ENCODE measurements around the gene MATCAP1.

MATCAP1 gene

DNA sequence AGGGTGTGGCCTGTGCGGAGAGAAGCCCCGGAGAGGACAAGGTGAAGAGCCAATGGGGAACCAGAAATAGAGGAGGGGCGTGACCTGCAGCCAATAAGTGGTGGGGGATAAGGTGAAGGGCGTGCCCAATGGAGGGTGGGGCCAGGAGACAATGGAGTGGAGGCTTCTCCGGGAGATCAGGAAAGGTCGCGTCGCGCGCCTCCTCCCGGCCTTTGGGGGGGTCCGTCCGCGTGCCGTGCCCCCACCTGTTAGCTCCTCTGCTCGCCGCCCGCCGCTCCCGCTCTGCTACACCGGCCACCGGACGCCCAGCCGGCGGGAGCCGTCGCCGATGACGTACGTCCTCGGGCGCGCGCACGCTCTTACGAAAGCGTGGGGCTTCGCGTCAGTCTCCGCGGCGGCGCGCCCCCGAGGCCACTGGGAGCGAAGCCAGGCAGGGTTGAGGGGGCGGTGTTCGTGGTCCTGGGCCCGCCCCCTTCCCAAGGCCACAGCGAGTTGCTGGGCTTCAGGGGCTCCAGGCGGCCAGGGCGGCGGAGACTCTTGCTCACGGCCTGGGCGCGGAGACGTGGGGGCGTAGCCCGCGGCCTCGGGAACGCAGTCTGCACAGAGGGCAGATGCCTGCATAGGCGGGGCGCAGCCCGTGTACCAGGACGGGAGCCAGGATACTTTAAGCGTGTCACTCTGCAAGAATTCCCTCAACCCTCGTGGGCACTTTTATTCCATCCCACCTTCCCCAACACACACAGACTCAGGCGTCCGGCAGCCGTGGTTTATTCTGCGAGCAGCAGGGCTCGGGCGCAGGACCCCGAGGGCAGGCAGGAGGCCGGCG is at the start of gene MATCAP1:
TSS of gene MATCAP1 (minus strand) at position 337 of the 826 bp plus-strand sequence. CDS start 3,353 bp downstream, outside the sequence.
- no peaks in the 10 kb centered on the region for H3K9me3 Mint-ChIP-seq
- no peak within 1 kb of the TSS for H3K4me3 Mint-ChIP-seq
- ATAC-seq (replicated peaks; ENCODE audit: extremely low read depth, poor library complexity, severe bottlenecking) (peak; percentile 95), DNase-seq (ENCODE audit: low spot score in 2 of 2) (peak; percentile 79 to 92)
- H3K36me3 Mint-ChIP-seq (ENCODE audit: insufficient read depth): peaks cover 3% of the 10 kb centered on the region
- H3K27me3 Mint-ChIP-seq: no peaks in the 10 kb centered on the region
- H3K4me1 Mint-ChIP-seq: peaks cover 15% of the 10 kb centered on the region
- peak within 1 kb of the TSS; percentile 70 for H3K27ac Mint-ChIP-seq (ENCODE audit: low read depth)

DNA sequence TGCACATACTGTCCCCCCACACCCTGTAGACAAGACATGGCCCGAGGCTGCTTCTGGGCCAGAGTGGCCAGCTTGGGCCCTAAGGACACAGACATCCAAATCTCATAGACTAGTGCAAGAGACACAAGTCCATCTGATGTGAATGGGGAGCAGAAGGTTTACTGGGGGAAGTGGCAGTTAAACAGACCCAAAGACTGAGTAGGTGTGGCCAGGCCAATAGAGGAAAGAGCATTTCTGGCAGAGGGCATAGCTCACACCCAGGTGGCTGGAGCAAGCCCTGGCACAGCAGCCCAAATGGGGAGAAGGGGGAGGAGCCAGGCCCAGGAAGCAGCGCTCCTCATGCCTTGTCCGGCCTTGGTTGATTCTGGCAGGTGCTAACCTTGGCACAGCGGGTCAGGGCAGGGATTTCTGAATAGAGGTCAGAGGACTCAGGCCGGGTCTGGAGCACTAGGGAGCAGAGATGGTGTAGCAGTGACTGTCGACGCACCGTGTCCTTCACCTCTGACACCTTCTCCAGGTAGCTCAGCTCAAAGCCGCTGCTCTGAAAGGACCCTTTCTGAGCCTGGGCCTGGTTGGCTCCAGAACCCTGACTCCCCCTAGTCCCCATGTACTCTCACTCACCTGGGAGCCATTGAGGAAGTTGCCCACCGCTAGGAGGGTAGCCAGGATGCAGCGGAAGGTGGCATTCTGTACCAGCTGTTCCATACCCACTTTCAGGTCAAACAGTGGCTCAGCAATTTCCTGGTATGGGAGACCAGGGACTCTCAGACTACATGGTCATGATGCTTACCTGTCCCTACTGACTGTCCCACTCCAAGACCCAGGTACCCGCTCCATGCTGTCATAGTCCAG is 47.3 kb upstream of the MATCAP1 start:
- ATAC-seq (replicated peaks; ENCODE audit: extremely low read depth, poor library complexity, severe bottlenecking): no peak
- no peak overlapping the region for H3K4me3 Mint-ChIP-seq
- H3K9me3 Mint-ChIP-seq: no peaks in the 10 kb centered on the region
- H3K27ac Mint-ChIP-seq (ENCODE audit: low read depth): no peak overlapping the region
- no peaks in the 10 kb centered on the region for H3K27me3 Mint-ChIP-seq
- peaks cover 27% of the 10 kb centered on the region for H3K4me1 Mint-ChIP-seq
- H3K36me3 Mint-ChIP-seq (ENCODE audit: insufficient read depth): peaks cover 23% of the 10 kb centered on the region
- no peak for DNase-seq (ENCODE audit: low spot score in 2 of 2)

DNA sequence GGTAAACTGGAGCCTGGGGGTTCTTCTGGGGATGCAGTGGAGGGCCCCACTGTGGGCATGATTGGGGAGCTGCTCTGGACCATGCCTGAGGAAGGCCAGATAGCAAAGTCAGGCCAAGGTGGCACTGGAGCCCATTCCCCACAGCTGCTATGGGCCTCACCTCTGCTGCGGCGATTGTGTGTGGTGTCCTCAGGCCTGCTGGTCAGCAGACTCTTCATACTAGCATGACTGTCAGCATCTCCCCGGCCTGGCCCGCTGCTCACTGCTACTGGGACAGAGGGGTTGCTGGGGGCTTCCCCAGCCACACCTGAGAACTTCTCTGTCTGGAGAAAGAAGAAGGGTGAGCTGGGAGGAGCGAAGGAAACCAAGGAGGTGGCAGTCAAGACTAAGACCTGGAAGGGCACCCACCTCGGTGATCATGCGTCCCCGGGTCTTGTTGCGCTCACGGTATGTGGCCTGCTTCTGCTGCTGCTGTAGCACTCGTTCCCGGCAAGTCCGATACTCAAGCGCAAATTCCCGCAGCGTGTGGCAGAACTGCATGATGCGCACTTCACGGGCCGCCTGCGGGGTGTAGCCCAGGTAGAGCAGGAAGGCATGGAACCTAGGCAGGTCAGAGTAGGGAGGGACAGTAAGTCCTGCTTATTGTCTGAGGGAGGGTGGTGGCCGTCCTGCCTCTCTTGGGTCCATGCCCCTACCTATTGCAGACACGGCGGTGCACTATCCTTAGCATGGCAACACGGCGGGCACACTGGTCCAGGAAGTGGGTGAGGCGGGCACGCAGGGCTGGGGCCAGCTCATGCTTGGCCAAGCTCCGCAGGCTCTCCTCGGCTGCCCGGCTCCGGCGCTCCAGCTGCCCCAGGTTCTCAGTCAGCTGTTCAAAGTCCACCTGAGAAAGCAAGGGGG is 46.4 kb upstream of the MATCAP1 start:
- Mint-ChIP-seq H3K36me3 (ENCODE audit: insufficient read depth) (peaks cover 25% of the 10 kb centered on the region), H3K4me1 (peaks cover 33% of the 10 kb centered on the region), H3K27me3 (no peaks in the 10 kb centered on the region), H3K4me3 (no peak overlapping the region), H3K9me3 (no peaks in the 10 kb centered on the region), H3K27ac (ENCODE audit: low read depth) (no peak overlapping the region)
- DNase-seq (ENCODE audit: low spot score in 2 of 2) (no peak), ATAC-seq (replicated peaks; ENCODE audit: extremely low read depth, poor library complexity, severe bottlenecking) (no peak)

DNA sequence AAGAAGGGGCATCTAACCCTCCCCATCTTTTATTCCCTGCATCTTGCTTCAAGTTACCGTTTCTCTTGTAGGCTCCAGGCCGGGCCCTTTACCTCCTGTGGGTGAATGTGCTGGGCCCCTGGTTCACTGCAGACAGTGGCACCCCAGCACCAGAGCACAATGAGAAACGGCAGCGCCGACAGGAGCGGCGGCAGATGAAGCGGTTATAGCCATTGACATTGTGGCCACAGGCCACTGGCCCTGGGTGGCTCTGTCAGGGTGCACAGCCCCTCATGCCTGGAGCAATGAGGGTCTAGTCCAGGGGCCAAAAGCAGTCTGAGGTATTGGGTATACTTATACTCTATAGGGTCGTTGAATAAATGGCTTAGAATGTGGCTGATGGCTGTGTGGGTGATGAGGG is 45.1 kb upstream of the MATCAP1 start:
- DNase-seq (ENCODE audit: low spot score in 2 of 2) (no peak), ATAC-seq (replicated peaks; ENCODE audit: extremely low read depth, poor library complexity, severe bottlenecking) (no peak)
- H3K27me3 Mint-ChIP-seq: no peaks in the 10 kb centered on the region
- no peaks in the 10 kb centered on the region for H3K9me3 Mint-ChIP-seq
- H3K27ac Mint-ChIP-seq (ENCODE audit: low read depth): no peak overlapping the region
- H3K4me3 Mint-ChIP-seq: peak overlapping the region; percentile 100
- H3K36me3 Mint-ChIP-seq (ENCODE audit: insufficient read depth): peaks cover 20% of the 10 kb centered on the region
- H3K4me1 Mint-ChIP-seq: peaks cover 34% of the 10 kb centered on the region

DNA sequence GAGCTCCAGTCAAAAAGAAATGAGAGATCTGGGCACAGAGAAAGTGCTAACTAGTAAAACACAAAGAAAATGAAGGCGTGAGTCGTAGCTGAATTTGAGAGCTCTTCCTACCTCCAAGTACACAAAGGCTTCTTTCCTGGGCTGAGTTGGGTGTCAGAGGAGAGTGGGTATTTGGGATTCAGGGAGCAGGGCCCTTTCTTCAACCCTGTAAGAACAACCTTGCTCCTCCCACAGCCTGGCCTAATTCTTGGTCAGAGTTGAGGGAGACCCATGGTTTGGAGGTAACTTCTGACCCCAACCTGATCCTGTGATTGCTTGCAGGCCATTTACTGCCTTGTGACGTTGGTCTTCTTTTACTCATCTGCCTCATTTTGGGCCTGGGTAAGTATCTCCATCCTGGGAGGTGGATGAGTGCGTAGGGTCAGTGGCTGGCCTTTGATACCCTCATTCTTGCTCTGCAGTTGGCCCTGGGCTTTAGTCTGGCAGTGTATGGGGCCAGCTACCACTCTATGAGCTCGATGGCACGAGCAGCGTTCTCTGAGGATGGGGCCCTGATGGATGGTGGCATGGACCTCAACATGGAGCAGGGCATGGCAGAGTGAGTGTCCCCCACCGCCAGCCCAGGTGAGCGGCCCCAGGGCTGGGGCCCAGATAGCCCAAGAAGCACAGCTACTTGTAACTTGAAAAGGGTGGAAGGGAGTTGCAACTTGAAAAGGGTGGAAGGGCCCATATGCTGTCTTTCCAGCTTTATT is 44.4 kb upstream of the MATCAP1 start:
- no peak for DNase-seq (ENCODE audit: low spot score in 2 of 2)
- Mint-ChIP-seq H3K4me1 (peaks cover 34% of the 10 kb centered on the region), H3K36me3 (ENCODE audit: insufficient read depth) (peaks cover 18% of the 10 kb centered on the region)

DNA sequence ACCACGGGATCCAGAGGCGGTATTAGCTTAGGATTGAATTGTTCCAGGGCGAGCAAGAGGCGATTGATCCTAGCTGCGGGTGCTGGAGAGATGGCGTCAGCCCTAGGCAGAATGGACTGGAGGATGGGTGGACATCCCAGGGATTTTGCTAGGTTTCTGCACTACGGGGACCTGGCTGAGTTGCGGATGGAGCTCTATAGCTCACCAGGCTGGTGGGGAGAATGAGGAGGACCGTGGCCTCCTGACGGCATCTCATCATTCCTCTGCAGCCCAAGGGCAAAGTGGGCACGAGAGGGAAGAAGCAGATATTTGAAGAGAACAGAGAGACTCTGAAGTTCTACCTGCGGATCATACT is 43.8 kb upstream of the MATCAP1 start:
- ATAC-seq (replicated peaks; ENCODE audit: extremely low read depth, poor library complexity, severe bottlenecking) (no peak), DNase-seq (ENCODE audit: low spot score in 2 of 2) (no peak)
- no peaks in the 10 kb centered on the region for H3K27me3 Mint-ChIP-seq
- H3K4me1 Mint-ChIP-seq: peaks cover 34% of the 10 kb centered on the region
- H3K27ac Mint-ChIP-seq (ENCODE audit: low read depth): peak overlapping the region; percentile 98
- peaks cover 18% of the 10 kb centered on the region for H3K36me3 Mint-ChIP-seq (ENCODE audit: insufficient read depth)
- H3K4me3 Mint-ChIP-seq: peak overlapping the region; percentile 100
- H3K9me3 Mint-ChIP-seq: no peaks in the 10 kb centered on the region

More for the DNA sequence above, 44.4 kb upstream of the MATCAP1 start:
- Mint-ChIP-seq H3K27ac (ENCODE audit: low read depth) (peak overlapping the region; percentile 98), H3K9me3 (no peaks in the 10 kb centered on the region), H3K27me3 (no peaks in the 10 kb centered on the region), H3K4me3 (peak overlapping the region; percentile 100)
- ATAC-seq (replicated peaks; ENCODE audit: extremely low read depth, poor library complexity, severe bottlenecking): no peak

DNA sequence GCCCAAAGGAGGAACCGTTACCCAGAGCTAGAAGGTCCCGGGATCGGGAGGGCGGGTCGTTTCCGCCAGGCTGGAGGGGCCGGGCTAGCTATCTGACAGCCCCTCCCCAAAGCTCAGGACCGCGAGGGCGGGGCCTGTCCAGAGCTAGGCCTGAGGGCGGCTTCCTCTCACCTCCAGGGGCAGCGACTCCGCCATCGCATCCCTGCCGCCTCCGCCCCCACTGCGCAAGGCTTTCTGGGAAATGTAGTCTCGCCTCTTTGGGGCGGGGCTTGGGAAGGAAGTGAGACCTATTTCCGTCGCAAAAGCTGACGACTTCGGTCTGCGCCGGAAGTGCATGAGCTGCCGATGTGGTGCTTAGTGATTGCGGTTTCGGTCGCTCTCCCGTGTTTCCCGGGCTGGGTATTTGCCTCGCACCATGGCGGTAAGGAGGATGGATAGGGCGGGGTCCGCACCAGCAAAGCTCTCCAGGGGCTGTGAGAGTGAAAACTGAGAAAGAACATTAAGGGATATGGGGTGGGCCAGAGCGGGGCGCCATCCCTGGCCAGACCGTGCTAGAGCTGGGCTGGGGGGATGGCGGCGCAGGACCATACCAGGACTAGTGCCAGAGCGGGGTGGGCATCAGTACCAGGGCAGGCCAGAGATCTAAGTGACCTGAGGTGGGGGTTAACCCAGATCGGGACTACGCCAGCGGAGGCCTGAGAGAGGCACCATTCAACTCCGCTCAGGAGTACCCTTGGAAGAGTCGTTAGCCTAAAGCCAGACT is 43.2 kb upstream of the MATCAP1 start, which contains the start of gene TMEM208:
TSS of gene TMEM208 (plus strand) at position 327 of the 763 bp plus-strand sequence. CDS start at position 416, 89 bp downstream.
- Mint-ChIP-seq H3K4me3 (peak within 1 kb of the TSS; percentile 100), H3K4me1 (peaks cover 34% of the 10 kb centered on the region), H3K36me3 (ENCODE audit: insufficient read depth) (peaks cover 18% of the 10 kb centered on the region), H3K27me3 (no peaks in the 10 kb centered on the region), H3K27ac (ENCODE audit: low read depth) (peak within 1 kb of the TSS; percentile 98), H3K9me3 (no peaks in the 10 kb centered on the region)
- DNase-seq (ENCODE audit: low spot score in 2 of 2) (peak; percentile 97 to 99), ATAC-seq (replicated peaks; ENCODE audit: extremely low read depth, poor library complexity, severe bottlenecking) (peak; percentile 93)

DNA sequence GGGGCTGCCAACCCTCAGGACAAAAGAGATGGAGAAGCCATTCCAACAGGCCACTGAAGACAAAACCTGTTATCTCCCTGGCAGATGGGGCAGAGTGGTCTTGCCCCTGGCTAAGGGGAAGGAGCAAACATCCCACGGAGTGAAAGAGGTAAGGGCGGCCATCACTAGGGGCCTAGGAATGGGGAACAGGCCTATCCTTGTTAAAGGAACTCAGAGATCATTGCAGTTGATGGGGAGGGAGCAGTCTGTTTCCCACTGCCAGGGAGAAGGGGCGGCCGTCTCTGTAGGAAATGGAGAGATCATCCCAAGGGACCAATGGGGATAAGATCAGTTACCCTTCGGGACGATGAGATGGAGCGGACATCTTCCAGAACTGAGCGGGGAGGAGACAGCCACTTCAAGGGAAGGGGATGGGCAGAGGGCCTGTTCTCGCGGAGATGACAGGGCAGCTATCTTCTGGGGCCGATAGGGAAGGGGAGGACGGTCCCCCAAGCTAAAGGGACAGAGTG is 42.6 kb upstream of the MATCAP1 start:
- H3K36me3 Mint-ChIP-seq (ENCODE audit: insufficient read depth): peaks cover 18% of the 10 kb centered on the region
- H3K4me3 Mint-ChIP-seq: peak overlapping the region; percentile 100
- peak overlapping the region; percentile 98 for H3K27ac Mint-ChIP-seq (ENCODE audit: low read depth)
- H3K9me3 Mint-ChIP-seq: no peaks in the 10 kb centered on the region
- H3K27me3 Mint-ChIP-seq: no peaks in the 10 kb centered on the region
- no peak for DNase-seq (ENCODE audit: low spot score in 2 of 2)
- H3K4me1 Mint-ChIP-seq: peaks cover 34% of the 10 kb centered on the region
- ATAC-seq (replicated peaks; ENCODE audit: extremely low read depth, poor library complexity, severe bottlenecking): no peak

DNA sequence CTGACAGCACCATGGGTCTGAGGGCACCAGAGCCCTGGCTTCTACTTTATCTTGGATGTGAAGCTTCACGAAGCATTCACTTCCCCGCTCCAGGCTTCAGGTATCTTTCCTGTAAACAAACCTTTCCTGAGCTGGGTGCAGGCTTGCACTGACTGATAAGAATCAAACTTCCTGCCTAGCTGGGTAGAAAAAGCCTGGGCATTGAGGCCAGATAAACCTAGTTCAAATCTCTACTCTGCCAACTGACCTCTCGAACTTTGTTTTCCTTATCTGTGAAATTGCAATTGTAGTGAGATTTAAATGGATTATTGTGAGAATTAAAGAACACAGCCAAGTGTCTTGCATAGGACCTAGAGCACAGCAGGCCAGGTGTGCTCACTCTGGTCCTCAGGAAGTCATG is 40.2 kb upstream of the MATCAP1 start:
- Mint-ChIP-seq H3K27ac (ENCODE audit: low read depth) (no peak overlapping the region), H3K36me3 (ENCODE audit: insufficient read depth) (peaks cover 16% of the 10 kb centered on the region), H3K4me1 (peaks cover 34% of the 10 kb centered on the region), H3K9me3 (no peaks in the 10 kb centered on the region), H3K27me3 (no peaks in the 10 kb centered on the region), H3K4me3 (no peak overlapping the region)
- ATAC-seq (replicated peaks; ENCODE audit: extremely low read depth, poor library complexity, severe bottlenecking): no peak
- DNase-seq (ENCODE audit: low spot score in 2 of 2): no peak

DNA sequence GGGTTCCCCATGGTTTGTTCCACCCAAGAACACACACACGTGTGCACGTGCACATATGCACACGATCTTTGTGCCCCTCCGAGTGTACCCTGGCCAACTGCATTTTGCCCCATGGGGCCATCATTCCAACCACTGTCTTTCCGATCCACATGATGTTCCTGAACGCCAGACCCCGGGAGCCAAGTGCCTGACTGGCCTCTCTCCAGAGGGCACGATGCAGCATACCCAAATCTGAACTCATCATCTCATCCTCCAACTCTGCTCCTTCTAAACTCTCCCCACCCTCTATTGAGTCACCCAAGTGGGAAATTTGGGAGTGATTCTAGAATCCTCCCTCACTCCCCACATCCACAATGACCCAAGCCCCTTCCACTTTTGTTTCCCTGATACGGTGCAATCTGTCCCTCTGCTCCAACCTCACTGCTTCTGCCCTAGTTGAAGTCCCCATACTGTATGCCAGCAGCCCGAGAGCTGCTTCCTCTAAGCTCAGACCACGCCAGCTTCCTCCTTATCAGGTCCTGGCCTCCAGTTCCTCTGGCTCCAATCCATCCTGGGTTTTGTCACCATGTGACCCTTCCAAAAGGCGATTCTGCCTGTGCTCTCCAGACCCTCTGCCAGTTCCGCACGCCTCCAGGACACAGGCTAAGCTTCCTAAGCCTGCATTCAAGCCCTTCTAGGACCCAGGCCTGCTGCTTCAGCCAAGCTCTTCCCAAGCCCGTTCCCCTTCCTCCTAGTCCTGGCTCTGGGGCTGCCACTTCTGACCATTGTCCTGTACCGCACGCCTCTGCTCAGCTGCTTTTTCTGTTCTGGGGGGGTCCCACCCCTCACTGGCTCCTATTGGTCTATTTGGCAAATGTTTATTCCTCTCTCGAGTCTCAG is 33.1 kb upstream of the MATCAP1 start:
- Mint-ChIP-seq H3K4me3 (no peak overlapping the region), H3K36me3 (ENCODE audit: insufficient read depth) (no peaks in the 10 kb centered on the region), H3K4me1 (no peaks in the 10 kb centered on the region), H3K27me3 (no peaks in the 10 kb centered on the region), H3K9me3 (no peaks in the 10 kb centered on the region), H3K27ac (ENCODE audit: low read depth) (no peak overlapping the region)
- DNase-seq (ENCODE audit: low spot score in 2 of 2) (no peak), ATAC-seq (replicated peaks; ENCODE audit: extremely low read depth, poor library complexity, severe bottlenecking) (no peak)

All from central memory CD8-positive, alpha-beta T cell (primary cell).